Metanephros (tissue), 2 donors: ENCODE measurements around the gene CENPC. TPM values are rescaled to one million over a fixed set of nuclear protein-coding genes. Genes with fewer than 3 reads are reported as not detected.

ENCODE experiments used
- small RNA-seq: library from RNA; depleted of rRNA; stranded (forward); fragments of <200 nt; gene quantifications from one replicate; pipeline ENCODE3, GENCODE V24; 2014; ENCODE audit warnings: low replicate concordance
- total RNA-seq: library from RNA; depleted of rRNA; stranded (reverse); fragments of >200 nt; gene quantifications from one replicate; pipeline ENCODE4 v1.2.3, GENCODE V29; 2014

Gene CENPC, protein sequence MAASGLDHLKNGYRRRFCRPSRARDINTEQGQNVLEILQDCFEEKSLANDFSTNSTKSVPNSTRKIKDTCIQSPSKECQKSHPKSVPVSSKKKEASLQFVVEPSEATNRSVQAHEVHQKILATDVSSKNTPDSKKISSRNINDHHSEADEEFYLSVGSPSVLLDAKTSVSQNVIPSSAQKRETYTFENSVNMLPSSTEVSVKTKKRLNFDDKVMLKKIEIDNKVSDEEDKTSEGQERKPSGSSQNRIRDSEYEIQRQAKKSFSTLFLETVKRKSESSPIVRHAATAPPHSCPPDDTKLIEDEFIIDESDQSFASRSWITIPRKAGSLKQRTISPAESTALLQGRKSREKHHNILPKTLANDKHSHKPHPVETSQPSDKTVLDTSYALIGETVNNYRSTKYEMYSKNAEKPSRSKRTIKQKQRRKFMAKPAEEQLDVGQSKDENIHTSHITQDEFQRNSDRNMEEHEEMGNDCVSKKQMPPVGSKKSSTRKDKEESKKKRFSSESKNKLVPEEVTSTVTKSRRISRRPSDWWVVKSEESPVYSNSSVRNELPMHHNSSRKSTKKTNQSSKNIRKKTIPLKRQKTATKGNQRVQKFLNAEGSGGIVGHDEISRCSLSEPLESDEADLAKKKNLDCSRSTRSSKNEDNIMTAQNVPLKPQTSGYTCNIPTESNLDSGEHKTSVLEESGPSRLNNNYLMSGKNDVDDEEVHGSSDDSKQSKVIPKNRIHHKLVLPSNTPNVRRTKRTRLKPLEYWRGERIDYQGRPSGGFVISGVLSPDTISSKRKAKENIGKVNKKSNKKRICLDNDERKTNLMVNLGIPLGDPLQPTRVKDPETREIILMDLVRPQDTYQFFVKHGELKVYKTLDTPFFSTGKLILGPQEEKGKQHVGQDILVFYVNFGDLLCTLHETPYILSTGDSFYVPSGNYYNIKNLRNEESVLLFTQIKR
- total RNA-seq, result 31.7 TPM

GRCh38 chr4:67545199-67546003, at the start of gene CENPC:
Gene CENPC, minus strand, starts transcription at chr4:67545503. Its CDS starts 148 bp downstream, at chr4:67545355.

DNA sequence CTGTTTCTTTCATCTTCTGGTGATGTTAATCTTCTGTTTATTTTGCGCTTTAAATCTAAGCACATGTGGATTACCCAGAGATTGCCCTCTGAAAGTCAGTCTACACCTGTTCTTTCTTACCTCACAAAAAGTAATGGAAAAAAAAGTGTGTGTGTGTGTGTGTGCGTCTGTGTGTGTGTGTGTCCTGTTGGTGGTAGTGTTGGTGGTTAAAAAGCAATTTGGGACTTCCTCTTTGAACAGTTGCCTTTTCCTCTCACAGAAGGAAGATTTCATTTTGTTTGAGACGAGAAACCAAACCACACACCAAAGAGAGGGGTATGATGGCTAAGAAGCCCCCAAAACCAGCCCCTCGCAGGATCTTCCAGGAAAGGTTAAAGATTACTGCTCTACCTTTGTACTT, 13.2 kb upstream of the CENPC start, which contains the start of gene STAP1:
Gene STAP1 (plus strand): TSS at position 235 of the 400 bp plus-strand sequence. CDS start 83 bp downstream, at position 318.

Small RNAs within 50 kb of the gene (small RNA-seq; reads per million reads assigned to genes)
- gene RNA5SP527, result not detected
- gene RNU1-63P, result 0.23 reads per million, percentile 9 among the genes with 10 or more reads in this experiment

Other genes starting within 250 kb of the CENPC start
- 0.35 TPM for gene STAP1, start 13.2 kb upstream of the CENPC start, total RNA-seq
- gene UBA6, start 155.7 kb upstream of the CENPC start, total RNA-seq, result 37.9 TPM
- not detected for gene GNRHR, start 208.9 kb upstream of the CENPC start, total RNA-seq